Liver (tissue), 9 donors: ENCODE results near the gene PPP1R36. TPM values are rescaled to one million over a fixed set of nuclear protein-coding genes. Genes with fewer than 3 reads are reported as not detected.
"Not testable (repeated sequence)": the region's sequence is repeated elsewhere in the genome, so short reads cannot be mapped to it uniquely, and the experiment has no call there.

Source experiments
- DNase-seq: peaks from one replicate; pipeline ENCODE4 v3.0.0-alpha.2; 2017; ENCODE audit warnings: low spot score
- H3K27ac ChIP-seq, 2 donors: one replicate each; pipeline ENCODE4 v1.7.0; 2013; ENCODE audit warnings: inconsistent platforms in 2 of 2, low read length in 2 of 2, control low read depth in 1 of 2, low read depth in 1 of 2, mild to moderate bottlenecking in 1 of 2
- H3K27me3 ChIP-seq, 4 donors: one replicate each; pipeline versions ENCODE4 v1.6.1 to v1.7.0; 2013; ENCODE audit warnings: low read length in 3 of 4, inconsistent platforms in 1 of 4, mild to moderate bottlenecking in 1 of 4, moderate library complexity in 1 of 4; ENCODE audit not compliant: control insufficient read depth in 4 of 4, insufficient read depth in 4 of 4
- H3K36me3 ChIP-seq, 4 donors: one replicate each; pipeline versions ENCODE4 v1.6.1 to v1.7.0; 2013; ENCODE audit warnings: low read length in 3 of 4, mild to moderate bottlenecking in 3 of 4, low read depth in 1 of 4, moderate library complexity in 1 of 4; ENCODE audit not compliant: control insufficient read depth in 4 of 4, insufficient read depth in 3 of 4
- H3K4me1 ChIP-seq, 4 donors: one replicate each; pipeline versions ENCODE4 v1.6.1 to v1.7.0; 2013; ENCODE audit warnings: low read length in 3 of 4, mild to moderate bottlenecking in 3 of 4, moderate library complexity in 1 of 4; ENCODE audit not compliant: control insufficient read depth in 4 of 4, insufficient read depth in 4 of 4
- H3K4me3 ChIP-seq, 3 donors: one replicate each; pipeline versions ENCODE4 v1.6.1 to v1.7.0; 2013; ENCODE audit warnings: low read length in 3 of 3, control low read depth in 1 of 3, low read depth in 1 of 3, mild to moderate bottlenecking in 1 of 3
- H3K9ac ChIP-seq, 2 donors: one replicate each; pipeline ENCODE4 v1.7.0; 2013; ENCODE audit warnings: low read length in 2 of 2, mild to moderate bottlenecking in 2 of 2, moderate library complexity in 2 of 2, control low read depth in 1 of 2, low read depth in 1 of 2
- H3K9me3 ChIP-seq, 4 donors: one replicate each; pipeline versions ENCODE4 v1.6.1 to v1.7.0; 2013; ENCODE audit warnings: low read length in 3 of 4; ENCODE audit not compliant: control insufficient read depth in 4 of 4
- ATF3 ChIP-seq: IDR thresholded peaks from 2 replicates; pipeline ENCODE4 v1.6.1; 2016; ENCODE audit warnings: antibody characterized with exemption
- CTCF ChIP-seq: fragments of 150-350 bp; IDR thresholded peaks from 2 replicates; pipeline ENCODE4 v1.5.1; 2017; ENCODE audit warnings: improper control_type of control experiment, low read depth, low read length; ENCODE audit not compliant: missing input control
- EGR1 ChIP-seq, 2 donors: IDR thresholded peaks; 2 replicates each; pipeline ENCODE4 v1.6.1; 2016 to 2018; ENCODE audit warnings: antibody characterized with exemption in 2 of 2, low read depth in 2 of 2
- FOXA1 ChIP-seq: IDR thresholded peaks from 2 replicates; pipeline ENCODE4 v1.6.1; 2016; ENCODE audit warnings: antibody characterized with exemption
- FOXA2 ChIP-seq: IDR thresholded peaks from 2 replicates; pipeline ENCODE4 v1.6.1; 2016; ENCODE audit warnings: antibody characterized with exemption
- GABPA ChIP-seq, 2 donors: IDR thresholded peaks in 1 of 2; conservative IDR thresholded peaks in 1 of 2; 2 replicates each; pipeline ENCODE4 v1.6.1; 2016; ENCODE audit warnings: antibody characterized with exemption in 2 of 2, mild to moderate bottlenecking in 1 of 2, moderate library complexity in 1 of 2
- HNF4A ChIP-seq, 2 donors: conservative IDR thresholded peaks; 2 replicates each; pipeline ENCODE4 v1.6.1; 2016; ENCODE audit warnings: antibody characterized with exemption in 2 of 2, mild to moderate bottlenecking in 2 of 2
- HNF4G ChIP-seq: IDR thresholded peaks from 2 replicates; pipeline ENCODE4 v1.6.1; 2016; ENCODE audit warnings: antibody characterized with exemption
- JUND ChIP-seq, 2 donors: IDR thresholded peaks; 2 replicates each; pipeline ENCODE4 v1.6.1; 2016; ENCODE audit warnings: antibody characterized with exemption in 2 of 2
- NR2F2 ChIP-seq: IDR thresholded peaks from 2 replicates; pipeline ENCODE4 v1.6.1; 2016; ENCODE audit warnings: antibody characterized with exemption
- RAD21 ChIP-seq, 2 donors: IDR thresholded peaks; 2 replicates each; pipeline ENCODE4 v1.6.1; 2016; ENCODE audit warnings: antibody characterized with exemption in 2 of 2, mild to moderate bottlenecking in 2 of 2
- RXRA ChIP-seq, 2 donors: IDR thresholded peaks; 2 replicates each; pipeline ENCODE4 v1.6.1; 2017 to 2018; ENCODE audit warnings: antibody characterized with exemption in 2 of 2, mild to moderate bottlenecking in 1 of 2
- SP1 ChIP-seq: IDR thresholded peaks from 2 replicates; pipeline ENCODE4 v1.6.1; 2018; ENCODE audit warnings: antibody characterized with exemption, mild to moderate bottlenecking
- TAF1 ChIP-seq: conservative IDR thresholded peaks from 2 replicates; pipeline ENCODE4 v1.6.1; 2016; ENCODE audit warnings: antibody characterized with exemption, mild to moderate bottlenecking
- YY1 ChIP-seq: IDR thresholded peaks from 2 replicates; pipeline ENCODE4 v1.6.1; 2016; ENCODE audit warnings: antibody characterized with exemption, mild to moderate bottlenecking
- ZBTB33 ChIP-seq: IDR thresholded peaks from 2 replicates; pipeline ENCODE4 v1.6.1; 2016; ENCODE audit warnings: antibody characterized with exemption
- WGBS: extraction: QIAGEN DNeasy Blood & Tissue Kit; methylation state at CpG from one replicate; pipeline ENCODE4 v1.1.7; 2013; 5-methylcytosine and 5-hydroxymethylcytosine counted together
- polyA plus RNA-seq, 2 donors: library from polyadenylated mRNA; stranded (reverse) in 1 of 2; unstranded in 1 of 2; fragments of 200-250 nt in 1 of 2; fragments of >200 nt in 1 of 2; fragmentation: Nextera tagmentation in 1 of 2; extraction: Ambion mirVana in 1 of 2; gene quantifications; one replicate each; pipeline versions ENCODE4 v1.2.1 to v1.2.3, GENCODE V29; 2013 to 2015
- total RNA-seq, 2 donors: library from RNA; depleted of rRNA; stranded (reverse); fragments of >200 nt; gene quantifications; one replicate each; pipeline ENCODE4 v1.2.3, GENCODE V29; 2014
- donor health status: healthy.
- donor health status: healthy.
- donor health status: healthy.
- donor health status: healthy.
- donor health status: healthy.

PPP1R36 gene
- total and polyA plus RNA-seq, 4 donors: 0.08 to 0.09 (median 0.08) TPM; not detected in 1

- Histone ChIP-seq H3K4me1 (peaks cover 0 to 3% (median 0%) of the 10 kb centered on the region in 4 donors), H3K27ac (no peak overlapping the region), H3K27me3 (no peaks in the 10 kb centered on the region), H3K9ac (no peak overlapping the region), H3K4me3 (no peak overlapping the region), H3K9me3 (no peaks in the 10 kb centered on the region), H3K36me3 (no peaks in the 10 kb centered on the region)
- 79% methylated on average over 2 of the region's 2 CpGs for WGBS
- TF ChIP-seq ATF3: no peak
- TF ChIP-seq HNF4A (conservative IDR thresholded peaks at IDR 0.05): no peak
- no peak for TF ChIP-seq RAD21 (IDR thresholded peaks at IDR 0.05)
- TF ChIP-seq EGR1 (IDR thresholded peaks at IDR 0.05; ENCODE audit: low read depth in 2 of 2): no peak
- TF ChIP-seq JUND (IDR thresholded peaks at IDR 0.05): no peak
- TF ChIP-seq CTCF: no peak
- TF ChIP-seq ZBTB33: no peak
- no peak for TF ChIP-seq GABPA (IDR thresholded peaks at IDR 0.05 in 1 of 2, conservative IDR thresholded peaks at IDR 0.05 in 1 of 2)
- no peak for TF ChIP-seq NR2F2
- no peak for TF ChIP-seq RXRA (IDR thresholded peaks at IDR 0.05)
- TF ChIP-seq FOXA1: no peak
- no peak for TF ChIP-seq HNF4G
- TF ChIP-seq YY1: no peak
- TF ChIP-seq TAF1: no peak
- TF ChIP-seq FOXA2: no peak
- DNase-seq: no peak
Observed at GRCh38 chr14:64614166-64614565, 64.4 kb downstream of the PPP1R36 start.

- H3K36me3 ChIP-seq: no peaks in the 10 kb centered on the region
- 59% methylated on average over 7 of the region's 7 CpGs for WGBS
- no peak for TF ChIP-seq GABPA (IDR thresholded peaks at IDR 0.05 in 1 of 2, conservative IDR thresholded peaks at IDR 0.05 in 1 of 2)
- no peak for TF ChIP-seq RXRA (IDR thresholded peaks at IDR 0.05)
- no peak for TF ChIP-seq RAD21 (IDR thresholded peaks at IDR 0.05)
- TF ChIP-seq ZBTB33: no peak
- no peak for TF ChIP-seq SP1
- TF ChIP-seq NR2F2: peak; percentile 39
- no peak for TF ChIP-seq FOXA1
- no peak for TF ChIP-seq TAF1
- peaks cover 0 to 3% (median 0%) of the 10 kb centered on the region in 4 donors for H3K4me1 ChIP-seq
- no peaks in the 10 kb centered on the region for H3K27me3 ChIP-seq
- no peaks in the 10 kb centered on the region for H3K9me3 ChIP-seq
- no peak overlapping the region for H3K27ac ChIP-seq
- DNase-seq: no peak
- H3K9ac ChIP-seq: no peak overlapping the region
- no peak overlapping the region for H3K4me3 ChIP-seq
Observed at GRCh38 chr14:64614805-64615391, 65.1 kb downstream of the PPP1R36 start.

GRCh38 chr14:64617872-64618408 lies 68.2 kb downstream of the PPP1R36 start:
- not testable (repeated sequence) for H3K36me3 ChIP-seq

More at GRCh38 chr14:64617872-64618408, 68.2 kb downstream of the PPP1R36 start:
- H3K4me3 ChIP-seq, H3K27ac ChIP-seq, H3K27me3 ChIP-seq, DNase-seq, H3K9me3 ChIP-seq, H3K9ac ChIP-seq, H3K4me1 ChIP-seq: not testable (repeated sequence)
- 92% methylated on average over 8 of the region's 8 CpGs for WGBS
